Glutamatergic neuron (in vitro differentiated cells): ENCODE data around the gene AOAH. TPM values are rescaled to one million over a fixed set of nuclear protein-coding genes. Genes with fewer than 3 reads are reported as not detected.

ENCODE experiments used
- DNase-seq: peaks from one replicate; pipeline ENCODE4 v3.0.0; 2022
- H3K27ac Mint-ChIP-seq: one replicate; pipeline ENCODE4 v1.8.0; 2020; ENCODE audit warnings: mild to moderate bottlenecking, mixed read lengths, inconsistent platforms; ENCODE audit not compliant: unreplicated experiment
- H3K27me3 Mint-ChIP-seq: one replicate; pipeline ENCODE4 v1.8.0; 2020; ENCODE audit warnings: mild to moderate bottlenecking, moderate library complexity, mixed read lengths, inconsistent platforms; ENCODE audit not compliant: unreplicated experiment
- H3K36me3 Mint-ChIP-seq: one replicate; pipeline ENCODE4 v1.8.0; 2020; ENCODE audit warnings: mild to moderate bottlenecking, mixed read lengths, inconsistent platforms; ENCODE audit not compliant: unreplicated experiment
- H3K4me1 Mint-ChIP-seq: one replicate; pipeline ENCODE4 v1.8.0; 2020; ENCODE audit warnings: mild to moderate bottlenecking, low read depth, mixed read lengths, inconsistent platforms; ENCODE audit not compliant: unreplicated experiment
- H3K4me3 Mint-ChIP-seq: one replicate; pipeline ENCODE4 v1.8.0; 2020; ENCODE audit warnings: mild to moderate bottlenecking, mixed read lengths, inconsistent platforms; ENCODE audit not compliant: unreplicated experiment
- H3K9me3 Mint-ChIP-seq: one replicate; pipeline ENCODE4 v1.8.0; 2020; ENCODE audit warnings: mild to moderate bottlenecking, moderate library complexity, mixed read lengths, inconsistent platforms; ENCODE audit not compliant: unreplicated experiment
- CTCF ChIP-seq: fragments of 200-600 bp; sonication (generic); IDR thresholded peaks from one replicate; pipeline ENCODE4 v1.5.0; 2021; ENCODE audit not compliant: partially characterized antibody, unreplicated experiment
- total RNA-seq: library from RNA; stranded (reverse); fragmentation: NEBNext Ultra II Directional; extraction: Animal tissue kit (Norgen Biotek cat#: 25700); gene quantifications from one replicate; pipeline ENCODE4 v1.2.1, GENCODE V29; 2021; ENCODE audit not compliant: unreplicated experiment

Gene AOAH
- total RNA-seq, 1 donor from 2014 or later: not detected

DNA sequence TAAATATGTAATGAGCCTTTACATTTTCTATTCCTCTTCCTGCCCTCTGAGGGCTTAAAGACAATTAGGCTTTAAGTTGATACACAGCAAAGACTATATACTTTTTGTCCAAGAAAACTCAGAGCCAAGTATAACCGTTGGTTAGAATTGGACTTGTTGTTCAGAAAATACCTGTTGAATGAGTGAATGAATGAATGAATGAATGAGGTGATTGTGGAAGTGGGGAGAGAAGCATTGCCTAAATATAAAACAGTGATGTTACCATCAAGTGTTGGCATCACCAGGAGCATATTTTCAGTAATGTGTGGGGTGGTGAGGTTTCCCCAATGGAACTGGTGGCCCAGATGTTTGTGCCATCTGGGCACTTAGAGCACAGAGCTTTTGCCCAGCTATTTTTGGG, 106.9 kb downstream of the AOAH start:
- no peak overlapping the region for H3K27ac Mint-ChIP-seq
- peaks cover 5% of the 10 kb centered on the region for H3K4me1 Mint-ChIP-seq
- DNase-seq: no peak
- no peak overlapping the region for H3K4me3 Mint-ChIP-seq
- H3K36me3 Mint-ChIP-seq: no peaks in the 10 kb centered on the region
- H3K27me3 Mint-ChIP-seq: peaks cover 3% of the 10 kb centered on the region
- no peak for TF ChIP-seq CTCF
- no peaks in the 10 kb centered on the region for H3K9me3 Mint-ChIP-seq

- Mint-ChIP-seq H3K4me3 (no peak overlapping the region), H3K4me1 (peaks cover 5% of the 10 kb centered on the region), H3K36me3 (no peaks in the 10 kb centered on the region), H3K27ac (no peak overlapping the region), H3K27me3 (peaks cover 3% of the 10 kb centered on the region), H3K9me3 (no peaks in the 10 kb centered on the region)
- TF ChIP-seq CTCF: no peak
- no peak for DNase-seq
Measured at GRCh38 chr7:36615852-36616540, 108.3 kb downstream of the AOAH start.

GRCh38 chr7:36614959-36615358, 109.3 kb downstream of the AOAH start:
- Mint-ChIP-seq H3K9me3 (no peaks in the 10 kb centered on the region), H3K27ac (no peak overlapping the region), H3K4me3 (no peak overlapping the region), H3K4me1 (peaks cover 5% of the 10 kb centered on the region), H3K36me3 (no peaks in the 10 kb centered on the region), H3K27me3 (peaks cover 3% of the 10 kb centered on the region)
- no peak for DNase-seq
- TF ChIP-seq CTCF: no peak

DNA sequence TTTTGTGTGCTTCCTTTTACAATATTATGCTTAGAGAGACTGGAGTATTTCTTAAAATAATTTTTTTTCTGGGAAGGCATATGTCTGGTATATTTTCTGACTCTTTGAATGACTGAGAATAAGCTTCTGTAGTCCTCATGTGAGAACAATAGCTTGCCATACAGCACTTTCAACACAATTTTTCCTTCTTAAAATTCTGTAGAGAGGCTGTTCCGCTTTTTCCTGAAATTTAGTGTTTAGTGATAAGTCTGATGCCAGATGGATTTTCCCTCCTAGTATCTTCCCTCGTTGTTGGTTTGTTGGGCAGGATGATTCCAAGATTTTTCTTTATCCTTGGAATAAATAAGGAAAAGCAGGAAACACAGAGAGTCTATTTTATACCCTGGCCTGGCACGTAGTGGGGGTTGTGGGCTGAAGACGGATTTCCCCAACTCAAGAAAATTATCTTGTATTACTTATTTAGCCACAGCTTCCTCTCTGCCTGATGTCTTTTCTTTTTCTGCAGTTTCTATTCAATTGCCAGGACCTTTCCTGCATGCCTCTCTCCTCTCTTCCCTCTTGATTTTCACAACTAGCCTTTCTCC, 111.2 kb downstream of the AOAH start:
- Mint-ChIP-seq H3K27ac (no peak overlapping the region), H3K27me3 (peaks cover under 1% of the 10 kb centered on the region), H3K4me3 (no peak overlapping the region), H3K36me3 (no peaks in the 10 kb centered on the region), H3K9me3 (peaks cover 3% of the 10 kb centered on the region), H3K4me1 (peaks cover 11% of the 10 kb centered on the region)
- no peak for TF ChIP-seq CTCF
- DNase-seq: no peak

DNA sequence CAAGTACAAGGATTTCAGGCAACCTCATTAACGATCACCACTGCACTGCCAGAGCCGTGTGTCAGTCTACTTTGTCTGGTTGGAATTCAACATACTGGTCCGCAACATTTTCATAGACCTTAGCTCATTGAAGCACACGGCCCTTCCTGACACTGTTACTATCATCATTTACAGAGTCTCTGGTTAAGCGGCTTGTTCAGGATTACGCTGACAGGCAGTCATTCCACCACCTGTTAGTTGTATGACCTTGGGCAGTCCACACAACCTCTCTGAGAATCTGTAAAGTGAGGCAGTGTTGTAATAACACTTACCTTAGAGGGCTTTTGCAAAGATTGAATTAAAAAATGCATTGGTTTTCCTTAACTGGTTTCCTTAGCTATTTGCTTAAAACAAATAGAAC, 112.6 kb downstream of the AOAH start:
- Mint-ChIP-seq H3K4me3 (no peak overlapping the region), H3K27ac (no peak overlapping the region), H3K36me3 (no peaks in the 10 kb centered on the region), H3K9me3 (peaks cover 3% of the 10 kb centered on the region), H3K27me3 (no peaks in the 10 kb centered on the region), H3K4me1 (peaks cover 20% of the 10 kb centered on the region)
- DNase-seq: no peak
- TF ChIP-seq CTCF: no peak
